Measurements from ENCODE around the gene SLC25A24. TPM values are rescaled to one million over a fixed set of nuclear protein-coding genes. Genes with fewer than 3 reads are reported as not detected.
"Not testable (repeated sequence)": the region's sequence is repeated elsewhere in the genome, so short reads cannot be mapped to it uniquely, and the experiment has no call there.

The SLC25A24 gene
- total RNA-seq, result 10 to 100 TPM; 10.3 to 24.0 (median 15.8) TPM
- polyA plus RNA-seq, result 10 to 100 TPM in 1 of 2 donors, 1 to 10 TPM in 1; 6.1 to 10.4 TPM
- long read RNA-seq, donor 1, full-length matches to known transcripts, result 44 of 53 reads
- long read RNA-seq, donor 1, partial matches to known transcripts, result 4 of 53 reads
- long read RNA-seq, donor 1, other reads (novel, unspliced or antisense), result 5 of 53 reads
- long read RNA-seq, donor 2, full-length matches to known transcripts, result 29 of 38 reads
- long read RNA-seq, donor 2, partial matches to known transcripts, result 5 of 38 reads
- long read RNA-seq, donor 2, other reads (novel, unspliced or antisense), result 4 of 38 reads
- long read RNA-seq, donor 3, full-length matches to known transcripts, result 42 of 47 reads
- long read RNA-seq, donor 3, partial matches to known transcripts, result 4 of 47 reads
- long read RNA-seq, donor 3, other reads (novel, unspliced or antisense), result 1 of 47 reads

DNA sequence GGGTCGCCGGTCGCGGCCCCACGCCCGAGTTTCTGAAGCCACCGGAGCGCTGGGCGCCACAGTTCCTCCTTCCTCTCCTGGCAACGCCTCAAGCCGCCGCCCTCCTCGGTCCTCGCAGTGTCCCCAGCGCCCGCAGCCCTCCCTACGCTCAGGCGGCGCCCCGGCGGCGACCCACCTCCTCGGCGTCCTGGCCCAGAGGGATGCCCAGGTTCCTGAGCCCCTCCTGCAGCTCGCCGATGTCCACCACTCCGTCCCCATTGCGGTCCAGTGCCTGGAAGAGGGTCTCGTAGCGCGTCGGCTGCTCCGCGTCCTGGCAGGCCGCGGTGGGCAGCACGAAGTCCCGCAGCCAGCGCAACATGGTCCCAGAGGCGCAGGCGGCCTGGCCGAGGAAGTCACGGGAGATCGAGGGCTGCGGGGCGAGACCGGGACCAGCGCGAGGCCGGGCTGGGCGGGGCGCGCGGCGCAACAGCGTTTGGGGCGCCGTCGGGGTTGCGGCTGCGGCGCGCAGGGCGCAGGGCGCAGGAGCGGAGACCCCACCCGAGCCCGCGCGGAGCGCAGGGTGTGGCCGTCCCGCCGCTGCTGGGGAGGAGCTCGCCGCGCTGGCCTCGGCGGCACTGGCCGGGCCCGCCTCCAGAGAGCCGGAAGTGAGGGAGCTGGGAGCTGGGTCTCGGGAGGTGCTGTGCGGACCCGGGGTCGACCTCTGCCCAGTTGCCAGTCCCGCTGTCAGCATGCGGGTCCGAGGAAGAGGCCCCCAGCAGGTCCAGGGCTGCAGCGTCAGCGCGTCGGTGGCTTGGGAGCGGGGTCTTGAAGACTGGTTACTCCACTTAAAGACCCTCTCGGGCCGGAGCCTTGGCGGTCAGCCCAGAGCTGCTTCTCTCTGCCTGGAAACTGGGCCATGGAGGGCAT is at the start of gene SLC25A24:
SLC25A24 (minus strand) TSS at position 563 of the 906 bp plus-strand sequence; CDS start at position 358, 205 bp downstream.
- DNase-seq (peak; percentile 88 to 94 (median 89)), ATAC-seq (peak; percentile 89 to 99 (median 98))
- Histone ChIP-seq H3K27ac (peak within 1 kb of the TSS; percentile 94 to 99 (median 96)), H3K9me3 (peaks cover 0 to 14% (median 0%) of the 10 kb centered on the region in 12 donors), H3K4me1 (peaks cover 0 to 39% (median 20%) of the 10 kb centered on the region in 12 donors), H3K36me3 (peaks cover 0 to 21% (median 12%) of the 10 kb centered on the region in 9 donors), H3K4me3 (peak within 1 kb of the TSS; percentile 77 to 98 (median 92)), H3K27me3 (no peaks in the 10 kb centered on the region)
- WGBS, 4 donors, result 0% methylated on average over 64 to 97 of the region's 97 CpGs
- intact Hi-C loops (cut with DNase I), result loop anchor here in 1 of 10 donors (5.0 kb wide), 1 partner anchor 492 kb away; the partner anchor contains the start of gene PRPF38B
- TF ChIP-seq POLR2A (IDR thresholded peaks at IDR 0.05), result peak in 1 of 2 donors; percentile 51
- TF ChIP-seq, protein P1, sequence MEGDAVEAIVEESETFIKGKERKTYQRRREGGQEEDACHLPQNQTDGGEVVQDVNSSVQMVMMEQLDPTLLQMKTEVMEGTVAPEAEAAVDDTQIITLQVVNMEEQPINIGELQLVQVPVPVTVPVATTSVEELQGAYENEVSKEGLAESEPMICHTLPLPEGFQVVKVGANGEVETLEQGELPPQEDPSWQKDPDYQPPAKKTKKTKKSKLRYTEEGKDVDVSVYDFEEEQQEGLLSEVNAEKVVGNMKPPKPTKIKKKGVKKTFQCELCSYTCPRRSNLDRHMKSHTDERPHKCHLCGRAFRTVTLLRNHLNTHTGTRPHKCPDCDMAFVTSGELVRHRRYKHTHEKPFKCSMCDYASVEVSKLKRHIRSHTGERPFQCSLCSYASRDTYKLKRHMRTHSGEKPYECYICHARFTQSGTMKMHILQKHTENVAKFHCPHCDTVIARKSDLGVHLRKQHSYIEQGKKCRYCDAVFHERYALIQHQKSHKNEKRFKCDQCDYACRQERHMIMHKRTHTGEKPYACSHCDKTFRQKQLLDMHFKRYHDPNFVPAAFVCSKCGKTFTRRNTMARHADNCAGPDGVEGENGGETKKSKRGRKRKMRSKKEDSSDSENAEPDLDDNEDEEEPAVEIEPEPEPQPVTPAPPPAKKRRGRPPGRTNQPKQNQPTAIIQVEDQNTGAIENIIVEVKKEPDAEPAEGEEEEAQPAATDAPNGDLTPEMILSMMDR (IDR thresholded peaks at IDR 0.05), result no peak

DNA sequence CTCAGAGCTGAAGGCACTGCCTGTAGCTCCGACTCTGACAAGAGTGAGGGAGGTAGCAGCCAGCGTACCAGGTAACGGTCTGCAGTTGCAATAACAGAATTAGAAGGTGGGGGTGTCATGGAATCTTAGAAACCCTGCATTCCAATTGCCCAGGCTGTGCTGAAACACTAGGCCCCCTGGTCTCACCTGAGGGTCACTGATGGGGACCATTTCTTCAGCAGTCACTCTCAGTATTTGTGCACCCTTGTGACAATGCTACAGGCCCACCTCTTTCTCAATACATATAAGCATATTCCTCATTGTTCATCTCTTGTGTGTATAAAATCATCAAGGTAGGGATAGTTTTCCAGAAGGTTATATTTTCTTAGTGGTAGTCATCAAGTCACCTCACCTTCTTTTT is 43.8 kb upstream of the SLC25A24 start, which contains the start of gene NBPF4:
NBPF4 (minus strand) TSS at position 101 of the 400 bp plus-strand sequence. CDS start 315 bp downstream, outside the sequence.
- H3K4me1 ChIP-seq; intact Hi-C loops (cut with DNase I); ATAC-seq; H3K4me3 ChIP-seq; H3K36me3 ChIP-seq; H3K27me3 ChIP-seq; H3K27ac ChIP-seq; H3K9me3 ChIP-seq; DNase-seq: not testable (repeated sequence)
- WGBS, 4 donors, result no CpG with 5 or more reads among the region's 3 CpGs

DNA sequence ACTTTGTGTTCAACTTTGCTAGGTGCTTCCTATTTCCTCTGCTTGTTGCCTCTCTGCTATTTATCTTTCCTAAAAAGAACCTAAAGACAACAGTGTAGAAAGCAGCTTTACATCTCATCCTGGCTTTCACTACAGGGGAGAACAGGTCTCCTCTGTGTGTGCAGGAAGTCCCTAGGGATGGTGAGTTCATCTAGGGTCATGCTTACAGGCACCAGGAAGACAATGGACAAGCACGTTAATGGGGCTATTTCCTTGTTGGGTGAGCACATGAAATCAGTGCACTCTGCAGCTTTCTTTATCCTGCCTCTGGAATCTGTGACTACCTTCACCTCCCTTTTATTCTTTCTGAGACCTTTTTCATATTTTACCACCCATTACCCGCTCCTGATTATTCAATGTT is 39.3 kb upstream of the SLC25A24 start:
- H3K36me3 ChIP-seq; intact Hi-C loops (cut with DNase I); H3K4me1 ChIP-seq; H3K27ac ChIP-seq; DNase-seq; H3K9me3 ChIP-seq; H3K4me3 ChIP-seq; H3K27me3 ChIP-seq: not testable (repeated sequence)
- ATAC-seq, result peak in 2 of 4 donors; percentile 39 to 73
- WGBS, 4 donors, result no CpG with 5 or more reads among the region's 2 CpGs

DNA sequence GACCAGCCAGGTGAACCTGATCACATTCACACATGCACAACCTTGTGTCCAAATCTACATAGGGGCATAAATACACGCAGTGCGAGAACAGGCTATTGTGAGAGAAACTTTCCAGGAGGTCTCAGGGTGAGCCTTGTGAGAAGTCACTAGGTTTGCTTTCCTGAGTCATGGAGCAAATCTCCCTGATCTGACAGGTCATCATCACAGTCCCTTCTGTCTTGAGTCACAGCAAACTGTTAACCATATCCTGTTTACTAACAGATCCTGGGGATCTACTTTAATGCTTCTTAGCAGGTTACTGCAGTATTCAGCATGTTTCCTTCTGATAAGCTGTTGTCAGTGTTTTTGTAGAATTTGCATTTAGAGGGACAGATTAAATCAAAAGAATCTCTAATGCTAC is 35.2 kb upstream of the SLC25A24 start:
- H3K4me3 ChIP-seq; H3K36me3 ChIP-seq; ATAC-seq; H3K4me1 ChIP-seq; H3K9me3 ChIP-seq; H3K27me3 ChIP-seq; intact Hi-C loops (cut with DNase I); DNase-seq; H3K27ac ChIP-seq: not testable (repeated sequence)
- WGBS, 4 donors, result no CpG with 5 or more reads among the region's 2 CpGs

DNA sequence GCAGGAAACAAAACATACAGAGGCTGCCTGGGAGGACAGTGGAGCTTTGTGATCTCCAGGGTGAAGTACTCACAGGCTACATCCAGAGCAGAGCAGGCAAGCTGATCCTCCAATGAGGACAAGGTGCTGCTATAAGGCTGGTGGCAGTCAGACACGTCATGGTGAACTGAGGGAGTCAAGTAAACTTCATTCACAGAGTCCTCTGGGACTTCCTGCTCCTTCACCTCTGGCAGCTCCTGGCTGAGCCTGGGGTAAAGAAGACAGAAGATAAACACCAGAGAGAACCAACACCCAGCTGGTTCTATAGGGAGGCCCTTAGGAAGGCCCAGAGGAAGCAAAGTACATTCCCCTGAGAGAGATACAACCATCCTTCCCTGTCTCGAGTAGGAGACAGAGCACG is 32.0 kb upstream of the SLC25A24 start:
- H3K27ac ChIP-seq; intact Hi-C loops (cut with DNase I): not testable (repeated sequence)

DNA sequence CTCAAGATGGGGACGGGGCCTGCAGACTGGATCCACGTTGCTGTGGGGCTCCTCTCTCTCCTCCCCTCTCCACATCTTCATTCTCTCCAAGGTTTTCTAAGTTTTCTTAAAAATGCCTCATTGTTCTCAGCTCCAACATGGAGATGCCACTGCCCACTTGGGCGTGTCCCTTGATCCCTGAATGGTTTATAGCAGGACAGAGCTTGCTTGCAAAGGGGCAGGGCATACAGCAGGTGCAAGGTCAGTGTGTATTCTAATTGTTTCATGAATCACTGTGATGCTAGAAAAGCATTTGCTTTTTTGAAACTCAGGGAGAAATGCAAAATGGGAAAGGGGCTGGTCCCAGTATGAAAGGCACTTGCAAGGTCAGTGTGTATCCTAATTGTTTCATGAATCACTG is 29.8 kb upstream of the SLC25A24 start:
- no CpG with 5 or more reads among the region's 3 CpGs for WGBS, 4 donors
- not testable (repeated sequence) for ATAC-seq, DNase-seq

More for the DNA sequence above, 32.0 kb upstream of the SLC25A24 start:
- not testable (repeated sequence) for H3K9me3 ChIP-seq, H3K36me3 ChIP-seq, ATAC-seq, H3K27me3 ChIP-seq, H3K4me1 ChIP-seq, H3K4me3 ChIP-seq, DNase-seq
- WGBS, 4 donors, result no CpG with 5 or more reads among the region's 3 CpGs

DNA sequence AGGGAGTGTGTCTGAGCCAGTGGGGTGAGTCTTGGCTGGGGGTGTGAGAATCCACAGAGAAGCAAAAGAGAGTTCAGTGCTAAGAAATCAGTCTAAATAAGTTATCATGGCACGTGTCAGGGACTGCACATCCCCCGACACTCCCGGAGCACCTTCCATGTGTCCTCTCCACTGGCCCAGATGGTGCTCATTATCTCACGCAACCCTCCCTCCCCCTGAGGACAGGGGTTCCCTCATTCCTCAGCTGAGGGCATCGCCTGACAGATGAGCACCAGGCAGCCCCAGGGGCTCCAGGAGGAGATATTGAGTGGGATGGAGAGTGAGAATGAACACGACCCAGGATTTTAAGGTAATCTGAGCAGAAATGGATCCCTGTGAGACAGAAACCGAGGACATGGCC is 27.6 kb upstream of the SLC25A24 start:
- H3K36me3 ChIP-seq; H3K4me3 ChIP-seq; DNase-seq; ATAC-seq; H3K4me1 ChIP-seq; intact Hi-C loops (cut with DNase I); H3K27ac ChIP-seq; H3K27me3 ChIP-seq; H3K9me3 ChIP-seq: not testable (repeated sequence)
- no CpG with 5 or more reads among the region's 7 CpGs for WGBS, 4 donors

More for the DNA sequence above, 29.8 kb upstream of the SLC25A24 start:
- H3K4me3 ChIP-seq; H3K9me3 ChIP-seq; H3K4me1 ChIP-seq; H3K27me3 ChIP-seq; H3K36me3 ChIP-seq; intact Hi-C loops (cut with DNase I); H3K27ac ChIP-seq: not testable (repeated sequence)

DNA sequence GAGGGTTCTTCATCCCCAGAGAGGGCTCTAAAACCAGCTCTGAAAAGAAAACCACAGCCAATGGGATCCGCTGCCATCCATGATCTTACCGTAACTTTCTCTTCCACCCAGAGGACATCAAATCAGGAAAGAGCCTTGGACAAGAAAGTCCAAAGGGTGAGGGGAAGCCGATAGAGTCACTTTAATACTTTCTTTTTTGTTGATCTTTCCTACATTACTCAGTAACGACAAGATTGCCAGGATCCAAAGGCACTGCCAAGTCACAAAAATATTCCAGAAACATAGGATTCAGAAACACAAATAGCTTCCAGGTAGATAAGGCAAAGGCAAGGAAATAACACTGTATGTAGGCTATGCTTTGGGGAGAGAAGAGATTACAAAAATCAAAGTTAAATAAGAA is 26.7 kb upstream of the SLC25A24 start:
- ATAC-seq; intact Hi-C loops (cut with DNase I): not testable (repeated sequence)
- 75 to 77% methylated on average over 1 to 2 of the region's 4 CpGs; no CpG with 5 or more reads in 2 of the 4 donors for WGBS, 4 donors

DNA sequence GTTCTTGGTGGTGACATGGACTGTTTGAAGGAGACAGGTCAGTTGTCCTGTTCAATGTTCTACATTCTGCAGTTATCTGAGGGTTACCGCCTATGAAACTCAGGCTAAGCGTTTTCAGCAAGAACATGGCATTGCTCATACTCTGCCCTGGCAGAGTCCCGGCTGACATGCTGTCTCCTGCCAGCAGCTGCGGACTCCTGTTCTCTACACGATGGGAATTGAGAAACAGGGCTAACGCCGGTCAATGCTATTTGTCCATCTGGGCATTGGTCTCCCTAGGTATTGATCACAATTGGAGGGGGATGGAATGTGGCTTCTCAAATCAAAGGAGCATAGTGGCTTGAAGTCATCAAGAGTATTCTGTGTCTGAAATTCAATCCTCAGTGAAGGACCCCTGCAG is 23.1 kb upstream of the SLC25A24 start:
- H3K27ac ChIP-seq; H3K9me3 ChIP-seq; H3K27me3 ChIP-seq; intact Hi-C loops (cut with DNase I); ATAC-seq; H3K4me1 ChIP-seq; H3K4me3 ChIP-seq; DNase-seq; H3K36me3 ChIP-seq: not testable (repeated sequence)
- WGBS, 4 donors, result 81 to 94% (median 85%) methylated on average over 7 of the region's 7 CpGs

More for the DNA sequence above, 26.7 kb upstream of the SLC25A24 start:
- not testable (repeated sequence) for H3K4me3 ChIP-seq, H3K4me1 ChIP-seq, DNase-seq, H3K9me3 ChIP-seq, H3K27ac ChIP-seq, H3K36me3 ChIP-seq, H3K27me3 ChIP-seq

Data from heart left ventricle (tissue), 16 donors.